ENCODE results near the gene UBE3C.

The UBE3C gene

DNA sequence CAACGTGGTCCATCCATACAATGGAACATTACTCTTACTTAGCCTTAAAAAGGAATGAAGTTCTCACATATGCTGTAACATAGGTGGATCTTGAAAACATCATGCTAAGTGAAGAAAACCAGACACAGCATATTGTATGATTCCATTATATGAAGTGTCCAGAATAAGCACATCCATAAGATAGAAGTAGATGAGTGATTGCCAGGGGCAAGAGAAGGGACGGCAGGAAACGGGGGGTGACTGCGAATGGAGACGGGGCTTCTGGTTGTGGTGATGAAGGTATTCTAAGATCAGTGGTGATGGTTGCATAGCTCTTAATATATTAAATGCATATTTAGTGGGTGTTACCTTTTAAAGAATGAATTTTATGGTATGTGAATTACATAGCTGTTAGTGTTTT lies 29.8 kb downstream of the UBE3C start:
- TF ChIP-seq TAF1 (IDR thresholded peaks at IDR 0.05; ENCODE audit: borderline replicate concordance, insufficient read depth, low read length) (no peak), REST (IDR thresholded peaks at IDR 0.05; ENCODE audit: insufficient read depth in 1 of 2, low read depth in 2 of 2, low read length in 2 of 2) (no peak), SIN3A (IDR thresholded peaks at IDR 0.05; ENCODE audit: borderline replicate concordance, insufficient read depth, low read length) (no peak), POLR2AphosphoS5 (IDR thresholded peaks at IDR 0.05; ENCODE audit: low read depth, low read length) (no peak), FOXP2 (optimal IDR thresholded peaks at IDR 0.05; ENCODE audit: borderline replicate concordance, extremely low read depth, extremely low read length, insufficient read depth) (no peak)

DNA sequence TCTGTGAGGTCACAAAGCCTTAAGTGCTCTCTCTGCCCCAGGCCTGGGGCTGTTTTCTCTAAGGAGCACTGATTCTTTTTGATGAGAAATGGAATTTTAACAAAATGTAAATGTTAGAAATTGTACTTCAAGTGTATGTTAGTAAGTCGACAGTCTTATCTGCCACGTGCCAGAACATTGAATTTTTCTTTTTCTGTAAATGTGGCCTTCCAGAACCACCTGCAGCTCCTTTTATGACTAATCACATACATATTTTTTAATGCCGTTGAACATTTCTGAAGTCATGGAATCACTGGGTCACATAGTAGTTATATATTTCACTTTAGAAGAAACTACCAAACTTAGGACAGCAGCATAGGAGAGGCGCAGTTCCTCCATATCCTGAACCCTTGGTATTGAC lies 38.0 kb downstream of the UBE3C start:
- TF ChIP-seq SIN3A (IDR thresholded peaks at IDR 0.05; ENCODE audit: borderline replicate concordance, insufficient read depth, low read length) (no peak), TAF1 (IDR thresholded peaks at IDR 0.05; ENCODE audit: borderline replicate concordance, insufficient read depth, low read length) (no peak), POLR2AphosphoS5 (IDR thresholded peaks at IDR 0.05; ENCODE audit: low read depth, low read length) (no peak), FOXP2 (optimal IDR thresholded peaks at IDR 0.05; ENCODE audit: borderline replicate concordance, extremely low read depth, extremely low read length, insufficient read depth) (no peak), REST (IDR thresholded peaks at IDR 0.05; ENCODE audit: insufficient read depth in 1 of 2, low read depth in 2 of 2, low read length in 2 of 2) (no peak)

DNA sequence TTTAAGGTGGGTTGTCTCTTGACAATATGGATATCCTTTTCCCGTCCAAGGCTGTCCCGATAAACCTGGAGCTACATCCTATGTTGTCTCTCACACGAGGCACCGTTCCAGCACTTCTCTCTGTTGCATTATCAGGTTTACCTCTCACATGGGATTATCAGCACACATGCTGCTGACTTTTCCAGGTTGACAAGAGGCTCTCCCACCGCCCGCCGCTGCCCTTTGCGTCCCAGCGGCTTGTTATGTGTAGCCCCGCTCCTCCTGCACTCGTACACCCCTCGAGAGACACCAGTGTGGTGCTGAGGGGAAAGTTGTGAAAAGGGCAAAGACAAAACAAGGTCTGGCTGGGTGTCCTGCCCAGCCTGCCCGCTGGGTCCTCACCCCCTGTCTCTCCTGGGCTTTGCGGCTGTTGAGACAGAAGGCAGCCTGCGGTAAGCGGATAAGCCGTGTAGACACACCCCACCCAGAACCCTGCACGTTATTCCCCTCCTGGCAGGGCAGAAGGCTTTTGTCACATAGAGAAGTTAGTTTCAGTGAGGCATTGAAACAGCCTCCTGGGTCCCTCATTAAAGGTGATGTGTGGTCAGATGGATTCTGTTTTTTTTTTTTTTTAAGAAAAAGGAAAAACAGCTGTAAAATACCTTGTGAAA lies 38.7 kb downstream of the UBE3C start:
- no peak for TF ChIP-seq POLR2AphosphoS5 (IDR thresholded peaks at IDR 0.05; ENCODE audit: low read depth, low read length)
- TF ChIP-seq TAF1 (IDR thresholded peaks at IDR 0.05; ENCODE audit: borderline replicate concordance, insufficient read depth, low read length), result no peak
- TF ChIP-seq FOXP2 (optimal IDR thresholded peaks at IDR 0.05; ENCODE audit: borderline replicate concordance, extremely low read depth, extremely low read length, insufficient read depth), result no peak
- no peak for TF ChIP-seq REST (IDR thresholded peaks at IDR 0.05; ENCODE audit: insufficient read depth in 1 of 2, low read depth in 2 of 2, low read length in 2 of 2)
- no peak for TF ChIP-seq SIN3A (IDR thresholded peaks at IDR 0.05; ENCODE audit: borderline replicate concordance, insufficient read depth, low read length)

DNA sequence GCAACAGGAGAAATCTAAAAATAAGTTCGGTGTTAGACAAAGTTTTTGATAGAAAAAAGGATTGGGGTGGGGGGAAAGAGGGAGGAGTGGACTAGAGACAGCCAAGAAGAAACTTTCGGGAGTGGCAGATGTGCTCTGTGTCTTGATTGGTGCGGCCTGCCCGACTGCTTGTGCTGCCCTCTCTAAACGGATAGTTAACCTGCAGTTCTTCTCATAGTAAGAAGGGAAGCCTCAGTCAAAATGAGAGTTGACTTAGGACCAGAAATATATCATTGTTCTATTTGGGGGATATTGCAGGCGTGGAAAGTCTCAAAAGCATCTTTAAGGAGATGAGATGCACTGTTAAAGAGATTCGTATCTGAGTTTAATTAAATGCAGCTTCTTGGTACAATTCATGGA lies 39.3 kb downstream of the UBE3C start:
- no peak for TF ChIP-seq REST (IDR thresholded peaks at IDR 0.05; ENCODE audit: insufficient read depth in 1 of 2, low read depth in 2 of 2, low read length in 2 of 2)
- TF ChIP-seq TAF1 (IDR thresholded peaks at IDR 0.05; ENCODE audit: borderline replicate concordance, insufficient read depth, low read length), result no peak
- TF ChIP-seq SIN3A (IDR thresholded peaks at IDR 0.05; ENCODE audit: borderline replicate concordance, insufficient read depth, low read length), result no peak
- no peak for TF ChIP-seq POLR2AphosphoS5 (IDR thresholded peaks at IDR 0.05; ENCODE audit: low read depth, low read length)

DNA sequence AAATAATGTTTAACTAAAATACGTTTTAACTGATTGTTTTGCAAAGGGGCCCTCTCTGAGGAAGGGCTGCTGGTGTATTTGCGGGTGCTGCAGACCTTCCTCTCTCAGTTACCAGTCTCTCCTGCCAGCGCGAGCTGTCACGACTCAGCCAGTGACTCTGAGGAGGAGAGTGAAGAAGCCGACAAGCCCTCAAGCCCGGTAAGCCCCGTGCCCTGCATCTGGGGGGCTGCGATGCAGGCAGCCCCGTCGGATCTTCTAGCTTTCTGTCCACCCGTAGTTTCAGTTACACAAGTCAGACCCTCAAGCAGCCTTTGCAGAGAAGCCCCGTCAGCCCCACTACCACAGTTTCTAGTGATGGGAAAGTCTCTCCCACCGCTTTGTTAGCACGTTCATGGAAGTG lies 45.1 kb downstream of the UBE3C start:
- TF ChIP-seq TAF1 (IDR thresholded peaks at IDR 0.05; ENCODE audit: borderline replicate concordance, insufficient read depth, low read length), result no peak
- TF ChIP-seq REST (IDR thresholded peaks at IDR 0.05; ENCODE audit: insufficient read depth in 1 of 2, low read depth in 2 of 2, low read length in 2 of 2), result no peak
- no peak for TF ChIP-seq FOXP2 (optimal IDR thresholded peaks at IDR 0.05; ENCODE audit: borderline replicate concordance, extremely low read depth, extremely low read length, insufficient read depth)
- TF ChIP-seq SIN3A (IDR thresholded peaks at IDR 0.05; ENCODE audit: borderline replicate concordance, insufficient read depth, low read length), result no peak
- TF ChIP-seq POLR2AphosphoS5 (IDR thresholded peaks at IDR 0.05; ENCODE audit: low read depth, low read length), result no peak
